GM06990 (cell line): ENCODE data around the gene TTC31.
"Not testable (repeated sequence)": the region's sequence is repeated elsewhere in the genome, so short reads cannot be mapped to it uniquely, and the experiment has no call there.

Source experiments
- DNase-seq: peaks from one replicate; pipeline ENCODE4 v3.0.0-alpha.2; 2011; ENCODE audit not compliant: insufficient read length; ENCODE audit errors: extremely low read depth
- H3K27me3 ChIP-seq: replicated peaks from 2 replicates; pipeline ENCODE4 v1.6.0; 2011; ENCODE audit warnings: low read length; ENCODE audit not compliant: control insufficient read depth, insufficient read depth
- H3K36me3 ChIP-seq: 2 replicates; pipeline ENCODE4 v1.5.1; 2011; ENCODE audit warnings: low read length; ENCODE audit not compliant: control insufficient read depth, insufficient read depth
- H3K4me3 ChIP-seq: replicated peaks from 2 replicates; pipeline ENCODE4 v1.5.1; 2011; ENCODE audit warnings: low read depth, mild to moderate bottlenecking, control low read depth, low read length
- TF ChIP-seq, protein P1 (sequence below): IDR thresholded peaks from 2 replicates; pipeline ENCODE4 v1.5.1; 2011; ENCODE audit warnings: low read length, control low read depth, mild to moderate bottlenecking, inconsistent platforms; ENCODE audit not compliant: insufficient read depth, poor library complexity, severe bottlenecking

The TTC31 gene

DNA sequence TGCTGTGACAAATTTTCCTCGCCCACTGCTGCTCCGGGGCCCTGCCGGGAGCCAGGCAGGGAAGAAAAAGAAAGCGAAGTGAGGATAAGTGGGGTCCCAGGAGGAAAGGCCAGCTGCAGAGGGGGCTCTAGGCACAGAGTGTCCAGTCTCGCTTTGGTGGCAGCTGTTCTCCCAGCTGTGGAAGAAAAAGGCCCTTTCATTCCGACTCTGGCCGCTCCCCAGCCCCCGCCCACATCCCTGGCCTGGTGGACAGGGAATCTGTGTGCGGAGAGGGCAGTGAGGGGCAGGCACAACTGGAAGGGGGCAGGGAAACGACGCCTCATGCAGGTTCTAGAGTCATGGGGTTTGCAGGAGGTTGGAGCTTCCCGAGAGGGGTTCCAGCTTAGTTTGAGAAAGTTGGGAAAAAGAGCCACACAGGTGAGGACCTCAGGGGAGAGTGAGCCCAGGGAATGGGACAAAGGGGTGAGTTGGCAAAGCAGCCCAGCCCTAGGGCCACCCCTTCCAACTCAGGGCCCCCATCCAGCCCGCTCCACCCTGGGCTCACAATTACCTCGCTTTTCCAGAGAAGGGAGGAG lies 43.0 kb upstream of the TTC31 start:
- peak overlapping the region; percentile 54 for H3K4me3 ChIP-seq
- DNase-seq = no peak
- TF ChIP-seq, protein P1, sequence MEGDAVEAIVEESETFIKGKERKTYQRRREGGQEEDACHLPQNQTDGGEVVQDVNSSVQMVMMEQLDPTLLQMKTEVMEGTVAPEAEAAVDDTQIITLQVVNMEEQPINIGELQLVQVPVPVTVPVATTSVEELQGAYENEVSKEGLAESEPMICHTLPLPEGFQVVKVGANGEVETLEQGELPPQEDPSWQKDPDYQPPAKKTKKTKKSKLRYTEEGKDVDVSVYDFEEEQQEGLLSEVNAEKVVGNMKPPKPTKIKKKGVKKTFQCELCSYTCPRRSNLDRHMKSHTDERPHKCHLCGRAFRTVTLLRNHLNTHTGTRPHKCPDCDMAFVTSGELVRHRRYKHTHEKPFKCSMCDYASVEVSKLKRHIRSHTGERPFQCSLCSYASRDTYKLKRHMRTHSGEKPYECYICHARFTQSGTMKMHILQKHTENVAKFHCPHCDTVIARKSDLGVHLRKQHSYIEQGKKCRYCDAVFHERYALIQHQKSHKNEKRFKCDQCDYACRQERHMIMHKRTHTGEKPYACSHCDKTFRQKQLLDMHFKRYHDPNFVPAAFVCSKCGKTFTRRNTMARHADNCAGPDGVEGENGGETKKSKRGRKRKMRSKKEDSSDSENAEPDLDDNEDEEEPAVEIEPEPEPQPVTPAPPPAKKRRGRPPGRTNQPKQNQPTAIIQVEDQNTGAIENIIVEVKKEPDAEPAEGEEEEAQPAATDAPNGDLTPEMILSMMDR = no peak

DNA sequence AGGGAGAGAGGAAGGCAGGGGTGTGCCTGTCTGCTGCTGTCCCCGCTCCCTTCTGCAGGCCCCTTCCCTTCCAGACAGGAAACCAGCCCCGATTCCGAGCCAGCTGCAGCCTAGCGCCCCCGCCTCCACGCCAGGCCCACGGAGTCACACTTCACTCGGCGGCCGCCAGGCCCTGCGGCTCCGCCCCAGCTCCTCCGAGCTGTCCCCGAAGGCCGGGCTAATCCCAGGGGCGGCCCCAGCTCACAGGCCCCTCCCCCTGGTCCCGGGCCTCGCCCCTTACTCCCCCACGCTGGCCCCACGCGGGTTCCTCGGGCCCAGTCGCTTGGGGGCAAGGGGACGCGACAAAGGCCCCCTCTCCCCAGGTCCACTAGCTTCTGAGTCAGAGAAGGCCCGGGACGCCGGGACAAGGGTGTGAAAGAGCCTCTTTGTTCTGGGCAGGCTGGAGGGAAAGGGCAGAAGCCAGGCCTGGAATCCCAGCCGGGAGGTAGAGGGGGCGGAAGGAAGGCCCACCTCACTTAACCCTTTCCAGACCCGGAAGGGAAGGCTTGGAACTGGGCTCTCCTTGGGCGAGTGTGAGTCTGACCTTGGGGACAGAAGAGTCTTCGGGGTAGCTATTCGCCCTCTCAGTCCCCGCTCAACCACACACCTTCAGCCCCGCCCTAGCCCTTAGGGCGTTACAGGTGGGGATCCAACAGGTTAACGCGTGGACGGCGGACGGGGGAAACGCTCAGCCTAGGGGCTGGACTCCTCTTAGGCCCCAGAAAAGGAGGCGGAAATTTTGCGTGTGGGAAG lies 42.3 kb upstream of the TTC31 start:
- no peaks in the 10 kb centered on the region for H3K36me3 ChIP-seq
- TF ChIP-seq, protein P1 = peak; percentile 27
- DNase-seq = peak; percentile 84
- H3K4me3 ChIP-seq = peak overlapping the region; percentile 54
- no peaks in the 10 kb centered on the region for H3K27me3 ChIP-seq

More for the DNA sequence above, 43.0 kb upstream of the TTC31 start:
- H3K36me3 ChIP-seq = no peaks in the 10 kb centered on the region
- no peaks in the 10 kb centered on the region for H3K27me3 ChIP-seq

DNA sequence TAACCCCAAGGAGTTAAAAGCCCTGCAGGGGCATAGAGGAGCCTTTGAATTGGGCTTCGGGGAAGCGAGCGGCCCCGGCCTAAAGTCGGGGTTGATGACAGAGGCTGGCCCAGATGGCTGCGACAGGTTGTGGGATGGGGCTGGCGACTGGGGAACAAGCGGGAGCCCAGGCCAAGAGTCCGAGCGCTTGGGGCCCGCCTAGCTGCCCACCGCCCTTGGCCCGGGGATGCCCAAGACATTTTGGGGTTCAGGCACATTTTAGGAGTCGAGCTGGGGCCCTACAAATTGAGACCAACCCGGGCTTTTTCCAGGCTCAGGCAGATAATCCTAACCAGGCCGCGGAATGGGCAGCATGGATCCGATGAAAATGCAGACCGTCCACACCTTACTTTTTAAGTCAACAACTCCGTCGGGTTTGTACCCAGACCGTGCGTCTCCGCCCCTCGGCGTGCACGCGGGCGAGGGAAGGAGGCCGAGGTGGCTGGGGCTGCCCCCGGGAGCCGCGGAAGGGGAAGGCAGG lies 41.7 kb upstream of the TTC31 start:
- Histone ChIP-seq H3K36me3 (no peaks in the 10 kb centered on the region), H3K27me3 (no peaks in the 10 kb centered on the region), H3K4me3 (peak overlapping the region; percentile 26)
- no peak for DNase-seq
- TF ChIP-seq, protein P1 = no peak

DNA sequence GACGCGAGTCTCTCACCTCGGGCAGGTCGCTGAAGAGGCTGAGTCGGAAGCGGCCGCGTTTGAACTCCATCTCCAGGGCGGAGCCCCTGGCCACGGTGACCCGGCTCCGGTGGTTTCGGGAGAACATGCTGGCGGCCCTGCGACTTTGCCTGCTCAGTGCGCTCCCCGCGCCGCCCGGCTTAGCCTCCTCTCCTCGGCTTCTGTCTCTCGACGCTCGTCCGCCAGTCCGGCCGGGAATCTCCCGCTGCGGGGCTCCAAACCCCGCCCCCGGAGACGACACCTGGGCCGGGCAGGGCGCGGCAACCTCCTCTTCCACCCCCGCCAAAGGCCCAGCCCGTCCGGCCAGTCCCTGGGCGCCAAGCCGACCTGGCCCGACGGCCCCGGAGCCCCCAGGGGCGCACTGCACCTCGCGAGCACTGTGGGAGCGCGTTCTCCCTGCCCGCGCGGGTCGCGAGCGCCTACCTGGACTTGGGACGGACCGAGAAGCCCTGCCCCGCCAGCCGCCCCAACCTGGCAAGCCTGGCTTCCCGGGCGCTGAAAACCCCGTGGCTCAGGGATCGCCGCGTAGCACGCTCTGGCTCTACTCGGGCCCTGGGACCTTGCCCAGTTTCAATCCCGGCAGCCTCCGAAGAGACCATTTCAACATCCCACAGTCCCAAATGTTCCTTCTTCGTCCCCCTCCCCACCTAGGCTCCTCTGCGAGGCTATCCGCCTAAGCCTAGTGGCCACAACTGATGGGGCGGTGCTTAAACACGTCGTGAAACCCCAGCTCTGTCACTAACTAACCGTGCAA lies 41.0 kb upstream of the TTC31 start, which contains the start of gene RTKN:
TSS of gene RTKN (minus strand) at position 248 of the 793 bp plus-strand sequence. CDS start at position 127, 121 bp downstream.
- TF ChIP-seq, protein P1 = no peak
- Histone ChIP-seq H3K36me3 (no peaks in the 10 kb centered on the region), H3K4me3 (peak within 1 kb of the TSS; percentile 26), H3K27me3 (no peaks in the 10 kb centered on the region)
- DNase-seq = peak; percentile 70

DNA sequence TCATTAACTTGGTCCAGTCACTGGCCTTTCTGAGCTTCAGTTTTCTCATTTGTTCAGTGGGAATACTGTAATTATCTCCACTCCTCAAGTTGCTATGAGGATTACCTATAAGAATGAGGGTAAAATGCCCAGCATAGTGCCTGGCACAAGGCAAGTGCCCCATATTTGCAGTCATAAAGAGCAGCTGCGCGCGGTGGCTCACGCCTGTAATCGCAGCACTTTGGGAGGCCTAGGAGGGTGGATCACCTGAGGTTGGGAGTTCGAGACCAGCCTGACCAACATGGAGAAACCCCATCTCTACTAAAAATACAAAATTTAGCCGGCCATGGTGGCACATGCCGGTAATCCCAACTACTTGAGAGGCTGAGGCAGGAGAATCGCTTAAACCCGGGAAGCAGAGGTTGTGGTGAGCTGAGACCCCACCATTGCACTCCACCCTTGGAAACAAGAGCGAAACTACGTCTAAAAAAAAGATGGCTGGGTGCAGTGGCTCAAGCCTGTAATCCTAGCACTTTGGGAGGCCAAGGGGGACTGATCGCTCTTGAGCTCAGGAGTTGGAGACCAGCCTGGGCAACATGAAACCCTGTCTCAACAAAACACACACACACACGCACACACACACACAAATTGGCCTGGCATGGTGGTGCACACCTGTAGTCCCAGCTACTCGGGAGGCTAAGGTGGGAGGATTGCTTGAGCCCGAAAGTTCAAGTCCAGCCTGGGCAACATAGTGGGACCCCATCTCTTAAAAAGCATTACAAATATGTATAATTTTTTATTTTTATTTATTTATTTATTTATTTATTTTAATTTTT lies 40.2 kb upstream of the TTC31 start:
- H3K4me3 ChIP-seq, DNase-seq, H3K36me3 ChIP-seq, H3K27me3 ChIP-seq: not testable (repeated sequence)
